NCI-H187 (cell line): ENCODE results near the gene MAP2K3.

Experiments
- DNase-seq, 2 experiments: peaks; one replicate each; lab custom pipeline; 2025; lab: John Stamatoyannopoulos, UW

The MAP2K3 gene

GRCh38 chr17:21352221-21352980 lies 67.9 kb downstream of the MAP2K3 start:
- no peak for DNase-seq

GRCh38 chr17:21352981-21353265 lies 68.4 kb downstream of the MAP2K3 start:
- DNase-seq: no peak

GRCh38 chr17:21353326-21354010 lies 69.0 kb downstream of the MAP2K3 start:
- no peak for DNase-seq

- DNase-seq: no peak
Observed at GRCh38 chr17:21354796-21355385, 70.4 kb downstream of the MAP2K3 start.

GRCh38 chr17:21355586-21355985 lies 71.1 kb downstream of the MAP2K3 start:
- no peak for DNase-seq

- DNase-seq: no peak
Observed at GRCh38 chr17:21356537-21357127, 72.1 kb downstream of the MAP2K3 start.

- no peak for DNase-seq
Observed at GRCh38 chr17:21357281-21357680, 72.8 kb downstream of the MAP2K3 start.

- DNase-seq: no peak
Observed at GRCh38 chr17:21357696-21358656, 73.5 kb downstream of the MAP2K3 start.

GRCh38 chr17:21358682-21359482 lies 74.4 kb downstream of the MAP2K3 start:
- DNase-seq: no peak

- DNase-seq: no peak
Observed at GRCh38 chr17:21359483-21359840, 75.0 kb downstream of the MAP2K3 start.

- no peak for DNase-seq
Observed at GRCh38 chr17:21360048-21360447, 75.5 kb downstream of the MAP2K3 start.

- DNase-seq: no peak
Observed at GRCh38 chr17:21361020-21361809, 76.7 kb downstream of the MAP2K3 start.

GRCh38 chr17:21362331-21362931 lies 77.9 kb downstream of the MAP2K3 start:
- no peak for DNase-seq

GRCh38 chr17:21363776-21364642 lies 79.5 kb downstream of the MAP2K3 start:
- DNase-seq: no peak
